ENCODE data around the gene ULBP3.

- TF ChIP-seq POLR2AphosphoS5 (IDR thresholded peaks at IDR 0.05; ENCODE audit: low read depth, low read length) = no peak
- no peak for TF ChIP-seq SP1 (IDR thresholded peaks at IDR 0.05; ENCODE audit: low read depth)
- TF ChIP-seq POLR2A (IDR thresholded peaks at IDR 0.05; ENCODE audit: borderline replicate concordance, extremely low read depth, insufficient read depth, insufficient read length) = no peak
- TF ChIP-seq, protein P1, sequence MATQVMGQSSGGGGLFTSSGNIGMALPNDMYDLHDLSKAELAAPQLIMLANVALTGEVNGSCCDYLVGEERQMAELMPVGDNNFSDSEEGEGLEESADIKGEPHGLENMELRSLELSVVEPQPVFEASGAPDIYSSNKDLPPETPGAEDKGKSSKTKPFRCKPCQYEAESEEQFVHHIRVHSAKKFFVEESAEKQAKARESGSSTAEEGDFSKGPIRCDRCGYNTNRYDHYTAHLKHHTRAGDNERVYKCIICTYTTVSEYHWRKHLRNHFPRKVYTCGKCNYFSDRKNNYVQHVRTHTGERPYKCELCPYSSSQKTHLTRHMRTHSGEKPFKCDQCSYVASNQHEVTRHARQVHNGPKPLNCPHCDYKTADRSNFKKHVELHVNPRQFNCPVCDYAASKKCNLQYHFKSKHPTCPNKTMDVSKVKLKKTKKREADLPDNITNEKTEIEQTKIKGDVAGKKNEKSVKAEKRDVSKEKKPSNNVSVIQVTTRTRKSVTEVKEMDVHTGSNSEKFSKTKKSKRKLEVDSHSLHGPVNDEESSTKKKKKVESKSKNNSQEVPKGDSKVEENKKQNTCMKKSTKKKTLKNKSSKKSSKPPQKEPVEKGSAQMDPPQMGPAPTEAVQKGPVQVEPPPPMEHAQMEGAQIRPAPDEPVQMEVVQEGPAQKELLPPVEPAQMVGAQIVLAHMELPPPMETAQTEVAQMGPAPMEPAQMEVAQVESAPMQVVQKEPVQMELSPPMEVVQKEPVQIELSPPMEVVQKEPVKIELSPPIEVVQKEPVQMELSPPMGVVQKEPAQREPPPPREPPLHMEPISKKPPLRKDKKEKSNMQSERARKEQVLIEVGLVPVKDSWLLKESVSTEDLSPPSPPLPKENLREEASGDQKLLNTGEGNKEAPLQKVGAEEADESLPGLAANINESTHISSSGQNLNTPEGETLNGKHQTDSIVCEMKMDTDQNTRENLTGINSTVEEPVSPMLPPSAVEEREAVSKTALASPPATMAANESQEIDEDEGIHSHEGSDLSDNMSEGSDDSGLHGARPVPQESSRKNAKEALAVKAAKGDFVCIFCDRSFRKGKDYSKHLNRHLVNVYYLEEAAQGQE (IDR thresholded peaks at IDR 0.05; ENCODE audit: low read depth) = no peak
- TF ChIP-seq, protein P2, sequence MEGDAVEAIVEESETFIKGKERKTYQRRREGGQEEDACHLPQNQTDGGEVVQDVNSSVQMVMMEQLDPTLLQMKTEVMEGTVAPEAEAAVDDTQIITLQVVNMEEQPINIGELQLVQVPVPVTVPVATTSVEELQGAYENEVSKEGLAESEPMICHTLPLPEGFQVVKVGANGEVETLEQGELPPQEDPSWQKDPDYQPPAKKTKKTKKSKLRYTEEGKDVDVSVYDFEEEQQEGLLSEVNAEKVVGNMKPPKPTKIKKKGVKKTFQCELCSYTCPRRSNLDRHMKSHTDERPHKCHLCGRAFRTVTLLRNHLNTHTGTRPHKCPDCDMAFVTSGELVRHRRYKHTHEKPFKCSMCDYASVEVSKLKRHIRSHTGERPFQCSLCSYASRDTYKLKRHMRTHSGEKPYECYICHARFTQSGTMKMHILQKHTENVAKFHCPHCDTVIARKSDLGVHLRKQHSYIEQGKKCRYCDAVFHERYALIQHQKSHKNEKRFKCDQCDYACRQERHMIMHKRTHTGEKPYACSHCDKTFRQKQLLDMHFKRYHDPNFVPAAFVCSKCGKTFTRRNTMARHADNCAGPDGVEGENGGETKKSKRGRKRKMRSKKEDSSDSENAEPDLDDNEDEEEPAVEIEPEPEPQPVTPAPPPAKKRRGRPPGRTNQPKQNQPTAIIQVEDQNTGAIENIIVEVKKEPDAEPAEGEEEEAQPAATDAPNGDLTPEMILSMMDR (IDR thresholded peaks at IDR 0.05 in 2 of 3, conservative IDR thresholded peaks at IDR 0.05 in 1 of 3; ENCODE audit: borderline replicate concordance in 1 of 3, insufficient read depth in 1 of 3, low read depth in 2 of 3, low read length in 2 of 3) = no peak
- TF ChIP-seq CEBPB (IDR thresholded peaks at IDR 0.05; ENCODE audit: low read depth) = no peak
- TF ChIP-seq YY1 (IDR thresholded peaks at IDR 0.05; ENCODE audit: extremely low read depth, insufficient replicate concordance, low read depth, low read length) = no peak
Observed at GRCh38 chr6:150100745-150101144, 31.8 kb upstream of the ULBP3 start.

Data from HCT116 (cell line).